PFSK-1 (cell line): Measurements from ENCODE around the gene CR1.

Source experiments
- FOXP2 ChIP-seq: optimal IDR thresholded peaks from 2 replicates; pipeline ENCODE3; 2011; ENCODE audit warnings: borderline replicate concordance, control low read depth, inconsistent platforms; ENCODE audit not compliant: insufficient read depth; ENCODE audit errors: extremely low read length, extremely low read depth
- POLR2AphosphoS5 ChIP-seq: IDR thresholded peaks from 2 replicates; pipeline ENCODE4 v1.6.1; 2012; ENCODE audit warnings: low read depth, mild to moderate bottlenecking, control low read depth, low read length, moderate library complexity
- SIN3A ChIP-seq: IDR thresholded peaks from 2 replicates; pipeline ENCODE4 v1.6.1; 2012; ENCODE audit warnings: mild to moderate bottlenecking, low read length, moderate library complexity, borderline replicate concordance; ENCODE audit not compliant: insufficient read depth
- TAF1 ChIP-seq: IDR thresholded peaks from 2 replicates; pipeline ENCODE4 v1.6.1; 2012; ENCODE audit warnings: low read length, control low read depth, borderline replicate concordance; ENCODE audit not compliant: insufficient read depth
- TF ChIP-seq, protein P1 (sequence below), 2 experiments: IDR thresholded peaks; 2 replicates each; pipeline versions ENCODE4 v1.6.1 to v1.8.0; 2011 to 2012; ENCODE audit warnings: low read depth in 2 of 2, low read length in 2 of 2, control low read depth in 1 of 2, inconsistent platforms in 1 of 2, mild to moderate bottlenecking in 1 of 2, moderate library complexity in 1 of 2; ENCODE audit not compliant: insufficient read depth in 1 of 2

The CR1 gene

DNA sequence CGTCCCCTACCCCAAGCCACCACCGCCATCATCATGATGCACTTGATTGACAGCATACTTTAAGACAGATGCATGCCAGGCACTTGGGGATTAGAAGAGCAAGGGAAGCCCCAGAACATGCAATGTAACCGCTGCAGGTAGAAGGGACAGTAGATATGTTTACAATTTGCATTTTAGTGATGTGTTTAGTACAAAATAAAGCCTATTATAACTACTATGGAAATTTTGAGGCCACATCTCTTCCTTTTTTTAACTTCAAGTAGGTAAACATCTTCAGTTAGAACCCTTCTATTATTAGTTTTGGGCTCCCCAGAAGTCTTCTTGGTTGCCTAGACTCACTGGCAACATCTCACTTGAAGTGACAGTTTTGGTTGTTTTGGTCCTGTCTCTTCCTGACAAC is 174.2 kb downstream of the CR1 start:
- no peak for TF ChIP-seq FOXP2
- TF ChIP-seq POLR2AphosphoS5: no peak
- TF ChIP-seq SIN3A: no peak
- TF ChIP-seq, protein P1, sequence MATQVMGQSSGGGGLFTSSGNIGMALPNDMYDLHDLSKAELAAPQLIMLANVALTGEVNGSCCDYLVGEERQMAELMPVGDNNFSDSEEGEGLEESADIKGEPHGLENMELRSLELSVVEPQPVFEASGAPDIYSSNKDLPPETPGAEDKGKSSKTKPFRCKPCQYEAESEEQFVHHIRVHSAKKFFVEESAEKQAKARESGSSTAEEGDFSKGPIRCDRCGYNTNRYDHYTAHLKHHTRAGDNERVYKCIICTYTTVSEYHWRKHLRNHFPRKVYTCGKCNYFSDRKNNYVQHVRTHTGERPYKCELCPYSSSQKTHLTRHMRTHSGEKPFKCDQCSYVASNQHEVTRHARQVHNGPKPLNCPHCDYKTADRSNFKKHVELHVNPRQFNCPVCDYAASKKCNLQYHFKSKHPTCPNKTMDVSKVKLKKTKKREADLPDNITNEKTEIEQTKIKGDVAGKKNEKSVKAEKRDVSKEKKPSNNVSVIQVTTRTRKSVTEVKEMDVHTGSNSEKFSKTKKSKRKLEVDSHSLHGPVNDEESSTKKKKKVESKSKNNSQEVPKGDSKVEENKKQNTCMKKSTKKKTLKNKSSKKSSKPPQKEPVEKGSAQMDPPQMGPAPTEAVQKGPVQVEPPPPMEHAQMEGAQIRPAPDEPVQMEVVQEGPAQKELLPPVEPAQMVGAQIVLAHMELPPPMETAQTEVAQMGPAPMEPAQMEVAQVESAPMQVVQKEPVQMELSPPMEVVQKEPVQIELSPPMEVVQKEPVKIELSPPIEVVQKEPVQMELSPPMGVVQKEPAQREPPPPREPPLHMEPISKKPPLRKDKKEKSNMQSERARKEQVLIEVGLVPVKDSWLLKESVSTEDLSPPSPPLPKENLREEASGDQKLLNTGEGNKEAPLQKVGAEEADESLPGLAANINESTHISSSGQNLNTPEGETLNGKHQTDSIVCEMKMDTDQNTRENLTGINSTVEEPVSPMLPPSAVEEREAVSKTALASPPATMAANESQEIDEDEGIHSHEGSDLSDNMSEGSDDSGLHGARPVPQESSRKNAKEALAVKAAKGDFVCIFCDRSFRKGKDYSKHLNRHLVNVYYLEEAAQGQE (IDR thresholded peaks at IDR 0.05; ENCODE audit: insufficient read depth in 1 of 2, low read depth in 2 of 2, low read length in 2 of 2): no peak
- TF ChIP-seq TAF1: no peak

DNA sequence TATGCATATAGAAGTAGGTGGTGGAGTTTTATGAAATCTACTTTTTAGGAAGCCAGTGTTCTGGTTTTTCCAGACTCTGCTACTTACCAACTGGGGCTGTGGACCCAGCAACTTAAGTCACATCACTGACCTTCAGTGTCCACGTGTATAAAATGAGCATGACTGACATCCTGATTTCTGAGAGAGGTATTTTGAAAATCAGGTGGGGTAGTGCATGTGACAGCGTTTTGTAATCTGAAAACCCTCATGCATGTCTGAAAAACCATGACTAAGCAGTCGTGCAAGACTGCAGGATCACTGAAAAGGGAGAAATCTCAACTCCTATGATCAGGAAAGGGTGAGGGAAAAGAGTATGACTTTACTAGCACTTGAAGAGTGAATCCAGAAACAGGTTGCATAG is 175.0 kb downstream of the CR1 start:
- TF ChIP-seq TAF1 (no peak), FOXP2 (no peak), SIN3A (no peak), POLR2AphosphoS5 (no peak)
- TF ChIP-seq, protein P1 (IDR thresholded peaks at IDR 0.05; ENCODE audit: insufficient read depth in 1 of 2, low read depth in 2 of 2, low read length in 2 of 2): no peak

DNA sequence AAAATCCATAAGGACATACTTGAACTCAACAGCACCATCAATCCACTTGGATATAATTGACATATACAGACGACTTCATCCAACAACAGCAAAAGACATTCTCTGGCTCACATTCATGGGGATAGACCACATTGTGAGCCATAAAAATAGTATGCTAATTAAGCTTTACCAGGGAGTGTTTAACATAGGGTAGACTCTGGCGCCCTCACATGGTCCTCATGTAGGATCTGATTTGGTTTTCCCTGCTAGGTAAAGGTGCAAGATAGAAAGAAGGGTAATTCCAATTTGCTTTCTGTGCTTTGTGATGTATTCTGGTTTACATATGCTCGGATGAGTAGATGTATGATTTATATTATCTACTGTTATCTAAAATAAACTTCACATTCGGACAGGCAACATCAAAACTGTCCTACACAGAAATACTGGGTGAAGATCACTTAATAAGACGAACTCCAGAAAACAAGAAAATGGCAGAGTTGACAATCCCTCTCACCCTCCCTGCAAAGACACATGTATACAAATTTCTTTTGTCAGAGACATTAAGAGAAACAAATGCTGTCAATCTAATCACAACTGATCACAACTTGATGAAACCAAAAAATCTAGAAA is 176.7 kb downstream of the CR1 start:
- TF ChIP-seq SIN3A (no peak), POLR2AphosphoS5 (no peak), FOXP2 (no peak), TAF1 (no peak)
- TF ChIP-seq, protein P1 (IDR thresholded peaks at IDR 0.05; ENCODE audit: insufficient read depth in 1 of 2, low read depth in 2 of 2, low read length in 2 of 2): no peak

DNA sequence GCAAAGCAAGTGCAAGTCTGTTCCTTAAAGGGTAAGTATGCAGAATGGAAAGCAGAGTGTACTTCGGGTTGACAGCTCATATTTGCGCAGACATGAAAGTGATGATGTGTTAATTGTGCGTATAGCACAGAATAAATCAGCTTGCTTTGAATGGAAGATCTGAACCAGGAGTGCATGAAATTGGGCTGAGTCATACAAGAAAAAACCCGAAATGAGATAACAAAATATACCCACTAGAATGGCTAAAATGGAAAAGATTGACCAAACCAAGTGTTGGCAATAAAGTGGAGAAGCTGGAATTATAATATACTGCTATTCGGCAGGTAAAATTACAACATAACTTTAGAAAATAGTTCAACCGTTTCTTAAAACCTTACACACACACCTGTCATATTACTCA is 177.4 kb downstream of the CR1 start:
- TF ChIP-seq SIN3A (no peak), TAF1 (no peak), FOXP2 (no peak), POLR2AphosphoS5 (no peak)
- TF ChIP-seq, protein P1 (IDR thresholded peaks at IDR 0.05; ENCODE audit: insufficient read depth in 1 of 2, low read depth in 2 of 2, low read length in 2 of 2): no peak
